AG09309 (cell line): ENCODE results near the gene PYGB.

ENCODE experiments used
- DNase-seq: peaks from one replicate; pipeline ENCODE4 v3.0.0-alpha.2; 2010; ENCODE audit warnings: low read depth
- H3K4me3 ChIP-seq: 2 replicates; pipeline ENCODE4 v1.5.1; 2011; ENCODE audit warnings: mild to moderate bottlenecking, low read depth, low read length, moderate library complexity; ENCODE audit not compliant: control insufficient read depth
- CTCF ChIP-seq: IDR thresholded peaks from 2 replicates; pipeline ENCODE4 v1.5.1; 2011; ENCODE audit warnings: mild to moderate bottlenecking, low read depth, low read length, inconsistent platforms; ENCODE audit not compliant: insufficient read depth, control insufficient read depth; ENCODE audit errors: missing control alignments

PYGB gene

GRCh38 chr20:25339608-25340007, 91.7 kb downstream of the PYGB start:
- TF ChIP-seq CTCF = no peak
- no peak overlapping the region for H3K4me3 ChIP-seq
- no peak for DNase-seq

GRCh38 chr20:25340380-25340779, 92.5 kb downstream of the PYGB start:
- TF ChIP-seq CTCF = no peak
- no peak for DNase-seq

GRCh38 chr20:25341716-25342680, 94.1 kb downstream of the PYGB start:
- H3K4me3 ChIP-seq = no peak overlapping the region
- no peak for TF ChIP-seq CTCF
- DNase-seq = no peak

More at GRCh38 chr20:25340380-25340779, 92.5 kb downstream of the PYGB start:
- H3K4me3 ChIP-seq = no peak overlapping the region

GRCh38 chr20:25344634-25345033, 96.7 kb downstream of the PYGB start:
- H3K4me3 ChIP-seq = no peak overlapping the region
- no peak for TF ChIP-seq CTCF
- no peak for DNase-seq

- DNase-seq = no peak
- H3K4me3 ChIP-seq = no peak overlapping the region
- no peak for TF ChIP-seq CTCF
These were observed 97.8 kb downstream of the PYGB start for GRCh38 chr20:25345721-25346120.

GRCh38 chr20:25346349-25346748, 98.5 kb downstream of the PYGB start:
- H3K4me3 ChIP-seq = no peak overlapping the region
- no peak for DNase-seq
- no peak for TF ChIP-seq CTCF
